Measurements from ENCODE around the gene ACTG1. TPM values are rescaled to one million over a fixed set of nuclear protein-coding genes. Genes with fewer than 3 reads are reported as not detected.

The ACTG1 gene
- total RNA-seq, 2 experiments from 2014 or later = 4,119 to 5,987 TPM

DNA sequence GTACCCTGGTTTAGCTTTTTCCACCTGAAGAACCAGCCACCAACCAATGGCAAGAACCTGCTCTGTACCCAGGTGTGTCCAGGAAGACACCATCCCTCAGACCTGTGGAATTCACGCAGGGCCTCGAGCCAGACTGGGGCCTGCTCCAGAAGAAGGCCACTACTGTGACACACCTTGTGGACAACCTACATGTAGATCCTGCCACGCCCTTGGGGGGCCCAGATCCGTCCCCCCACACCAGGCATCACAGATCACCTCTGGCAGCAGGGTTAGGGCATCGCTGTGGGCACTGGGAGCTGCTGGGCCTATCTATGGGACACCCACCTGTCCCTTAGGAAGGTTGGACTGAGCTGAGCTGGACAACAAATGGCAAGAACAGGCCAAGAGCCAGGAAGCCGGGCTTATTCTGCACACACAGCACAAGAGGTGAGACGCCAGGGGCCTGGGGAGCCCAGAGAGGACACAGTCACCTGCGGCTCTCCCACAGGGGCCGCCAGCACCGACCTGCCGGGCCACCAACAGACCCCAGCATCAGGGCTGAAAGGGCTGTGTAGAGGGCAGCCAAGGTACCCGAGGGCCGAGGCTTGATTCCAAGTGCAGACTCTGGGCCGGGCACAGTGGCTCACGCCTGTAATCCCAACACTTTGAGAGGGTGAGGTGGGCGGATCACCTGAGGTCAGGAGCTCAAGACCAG, 31.8 kb upstream of the ACTG1 start:
- POLR2A ChIA-PET = no interaction called here
- no peak overlapping the region for H3K27ac Mint-ChIP-seq
- DNase-seq (no peak), ATAC-seq (no peak)
- H3K4me1 Mint-ChIP-seq = peaks cover 3% of the 10 kb centered on the region
- no peak overlapping the region for H3K4me3 Mint-ChIP-seq
- H3K36me3 Mint-ChIP-seq (ENCODE audit: low read depth) = peaks cover 26% of the 10 kb centered on the region
- intact Hi-C loops (cut with DNase I, micrococcal nuclease) = no loop called here
- no peaks in the 10 kb centered on the region for H3K27me3 Mint-ChIP-seq
- no peaks in the 10 kb centered on the region for H3K9me3 Mint-ChIP-seq (ENCODE audit: low read depth)
- CTCF ChIA-PET = no interaction called here

DNA sequence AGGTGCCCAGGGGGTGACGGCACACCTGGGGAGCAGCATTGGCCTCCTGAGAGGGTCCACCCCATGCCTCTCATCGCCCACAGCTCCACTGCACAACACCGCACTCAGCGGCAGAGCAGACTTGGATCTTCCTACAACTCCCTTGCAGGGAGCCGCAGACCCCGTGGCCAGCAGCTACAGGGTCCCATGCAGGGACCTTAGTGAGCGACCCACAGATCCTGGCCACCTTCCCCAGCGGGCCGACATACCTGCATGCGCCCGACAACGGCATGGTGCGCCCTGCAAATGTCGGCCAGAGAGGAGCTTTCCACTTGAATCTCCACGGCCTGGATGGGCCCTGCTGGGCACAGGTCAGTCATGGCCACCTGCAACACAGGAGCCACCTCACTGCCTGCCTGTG, 31.2 kb upstream of the ACTG1 start:
- Mint-ChIP-seq H3K4me1 (no peaks in the 10 kb centered on the region), H3K27me3 (no peaks in the 10 kb centered on the region), H3K27ac (no peak overlapping the region), H3K9me3 (ENCODE audit: low read depth) (no peaks in the 10 kb centered on the region), H3K36me3 (ENCODE audit: low read depth) (peaks cover 21% of the 10 kb centered on the region), H3K4me3 (no peak overlapping the region)
- intact Hi-C loops (cut with DNase I, micrococcal nuclease) = no loop called here
- CTCF ChIA-PET = no interaction called here
- ATAC-seq (no peak), DNase-seq (no peak)
- POLR2A ChIA-PET = no interaction called here

GRCh38 chr17:81543339-81543675, 30.7 kb upstream of the ACTG1 start:
- H3K36me3 Mint-ChIP-seq (ENCODE audit: low read depth) = peaks cover 21% of the 10 kb centered on the region
- H3K9me3 Mint-ChIP-seq (ENCODE audit: low read depth) = no peaks in the 10 kb centered on the region
- no peaks in the 10 kb centered on the region for H3K4me1 Mint-ChIP-seq
- no peak overlapping the region for H3K4me3 Mint-ChIP-seq
- ATAC-seq (no peak), DNase-seq (no peak)
- H3K27ac Mint-ChIP-seq = no peak overlapping the region
- ChIA-PET CTCF (interaction anchor here (0.7 kb wide), 1 partner anchor 70 kb away, joined by 6 read pairs; no protein-coding TSS in a partner anchor), POLR2A (no interaction called here)
- no peaks in the 10 kb centered on the region for H3K27me3 Mint-ChIP-seq
- intact Hi-C loops (cut with DNase I, micrococcal nuclease) = no loop called here

DNA sequence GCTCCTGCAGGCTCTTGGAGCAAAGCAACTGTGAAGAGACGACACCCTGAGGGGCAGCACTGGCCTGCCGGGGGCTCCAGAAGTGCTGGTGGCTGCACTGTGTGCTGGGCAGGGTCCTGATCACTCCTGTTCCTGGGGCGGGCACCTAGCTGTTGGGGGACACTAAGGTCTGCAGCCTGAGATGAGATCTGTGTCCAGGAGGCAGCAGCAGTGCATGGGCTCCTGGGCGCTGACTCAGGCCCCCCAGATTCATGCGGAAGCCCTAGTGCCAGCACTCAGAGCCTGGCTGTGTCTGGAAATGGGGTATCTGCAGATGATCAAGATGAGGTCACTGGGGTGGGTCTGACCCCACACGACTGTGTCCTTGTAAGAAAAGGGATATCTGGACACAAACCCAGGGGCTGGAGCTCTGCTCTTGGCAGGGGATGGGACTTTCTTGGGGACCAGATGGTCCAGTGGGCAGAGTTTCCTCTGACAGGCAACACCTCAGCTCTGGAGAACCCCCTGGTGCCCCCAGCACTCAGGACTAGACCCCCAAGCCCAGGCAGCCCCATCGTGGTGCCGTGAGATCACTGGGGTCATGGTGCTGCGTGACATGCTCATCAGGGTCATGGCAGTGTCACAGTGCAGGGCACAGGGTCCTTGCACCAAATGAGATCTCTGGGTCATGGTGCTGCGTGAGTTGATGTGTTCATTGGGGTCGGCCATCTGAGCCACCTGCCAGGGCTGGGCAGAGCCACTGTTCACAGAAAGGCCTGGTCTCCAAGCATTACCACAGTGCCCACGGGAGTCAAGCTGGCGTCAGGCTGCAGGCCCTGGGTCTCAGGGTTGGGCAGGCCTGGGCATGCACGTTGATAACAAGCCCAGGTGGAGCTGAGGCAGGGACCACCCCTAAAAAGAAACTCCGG, 30.1 kb upstream of the ACTG1 start:
- Mint-ChIP-seq H3K9me3 (ENCODE audit: low read depth) (no peaks in the 10 kb centered on the region), H3K27ac (no peak overlapping the region), H3K4me3 (no peak overlapping the region), H3K4me1 (no peaks in the 10 kb centered on the region), H3K36me3 (ENCODE audit: low read depth) (peaks cover 24% of the 10 kb centered on the region), H3K27me3 (peaks cover 2% of the 10 kb centered on the region)
- POLR2A ChIA-PET = no interaction called here
- DNase-seq (no peak), ATAC-seq (no peak)
- CTCF ChIA-PET = interaction anchor here (0.7 kb wide), 1 partner anchor 71 kb away, joined by 6 read pairs; no protein-coding TSS in a partner anchor
- intact Hi-C loops (cut with DNase I, micrococcal nuclease) = no loop called here

DNA sequence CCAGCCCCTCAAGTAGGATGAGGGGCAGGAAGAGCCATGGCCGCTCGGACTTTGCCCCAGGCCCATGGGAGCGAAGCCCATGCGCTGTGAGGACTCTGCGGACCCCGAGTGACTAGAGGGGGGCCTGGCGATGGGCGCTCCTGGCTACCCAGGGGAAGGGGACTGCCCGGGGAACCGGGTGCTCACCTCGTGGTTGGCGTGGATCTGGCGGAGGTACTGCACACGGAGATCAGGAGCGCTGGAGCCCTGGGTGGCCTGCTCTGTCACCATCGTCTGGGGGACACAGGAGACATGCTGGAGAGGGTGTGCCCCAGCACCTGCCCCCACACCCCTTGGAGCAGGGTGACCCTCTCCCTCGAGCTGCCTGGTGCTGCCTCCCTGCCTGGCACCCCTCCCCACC, 28.5 kb upstream of the ACTG1 start:
- H3K27me3 Mint-ChIP-seq = peaks cover 3% of the 10 kb centered on the region
- no peak overlapping the region for H3K4me3 Mint-ChIP-seq
- H3K27ac Mint-ChIP-seq = no peak overlapping the region
- ATAC-seq (no peak), DNase-seq (no peak)
- H3K4me1 Mint-ChIP-seq = no peaks in the 10 kb centered on the region
- CTCF ChIA-PET = no interaction called here
- intact Hi-C loops (cut with DNase I, micrococcal nuclease) = no loop called here
- no peaks in the 10 kb centered on the region for H3K9me3 Mint-ChIP-seq (ENCODE audit: low read depth)
- POLR2A ChIA-PET = no interaction called here
- peaks cover 13% of the 10 kb centered on the region for H3K36me3 Mint-ChIP-seq (ENCODE audit: low read depth)

DNA sequence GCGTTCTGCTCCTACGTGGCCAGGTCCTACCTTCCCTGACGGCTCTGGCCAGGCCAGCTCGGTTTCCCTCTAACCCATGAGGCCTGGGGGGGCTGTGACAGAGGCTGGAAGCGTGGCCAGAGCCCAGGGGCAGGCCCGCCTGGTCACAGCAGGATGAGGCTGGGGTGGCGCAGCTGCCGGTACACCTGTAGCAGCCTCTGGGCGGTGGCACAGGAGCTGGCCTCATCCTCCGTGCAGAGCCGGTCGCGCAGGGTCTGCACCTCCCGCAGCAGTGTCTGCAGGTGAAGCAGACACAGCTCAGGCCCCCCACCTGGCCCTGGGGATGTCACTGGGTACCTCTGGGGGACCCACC, 28.1 kb upstream of the ACTG1 start:
- no peaks in the 10 kb centered on the region for H3K9me3 Mint-ChIP-seq (ENCODE audit: low read depth)
- H3K4me3 Mint-ChIP-seq = no peak overlapping the region
- no peak for DNase-seq
- CTCF ChIA-PET = interaction anchor here (1.0 kb wide), 1 partner anchor 22 kb away, joined by 3 read pairs; no protein-coding TSS in a partner anchor
- H3K36me3 Mint-ChIP-seq (ENCODE audit: low read depth) = peaks cover 11% of the 10 kb centered on the region
- no peaks in the 10 kb centered on the region for H3K4me1 Mint-ChIP-seq
- peaks cover 8% of the 10 kb centered on the region for H3K27me3 Mint-ChIP-seq
- ATAC-seq = no peak
- intact Hi-C loops (cut with DNase I, micrococcal nuclease) = no loop called here
- POLR2A ChIA-PET = no interaction called here
- no peak overlapping the region for H3K27ac Mint-ChIP-seq

DNA sequence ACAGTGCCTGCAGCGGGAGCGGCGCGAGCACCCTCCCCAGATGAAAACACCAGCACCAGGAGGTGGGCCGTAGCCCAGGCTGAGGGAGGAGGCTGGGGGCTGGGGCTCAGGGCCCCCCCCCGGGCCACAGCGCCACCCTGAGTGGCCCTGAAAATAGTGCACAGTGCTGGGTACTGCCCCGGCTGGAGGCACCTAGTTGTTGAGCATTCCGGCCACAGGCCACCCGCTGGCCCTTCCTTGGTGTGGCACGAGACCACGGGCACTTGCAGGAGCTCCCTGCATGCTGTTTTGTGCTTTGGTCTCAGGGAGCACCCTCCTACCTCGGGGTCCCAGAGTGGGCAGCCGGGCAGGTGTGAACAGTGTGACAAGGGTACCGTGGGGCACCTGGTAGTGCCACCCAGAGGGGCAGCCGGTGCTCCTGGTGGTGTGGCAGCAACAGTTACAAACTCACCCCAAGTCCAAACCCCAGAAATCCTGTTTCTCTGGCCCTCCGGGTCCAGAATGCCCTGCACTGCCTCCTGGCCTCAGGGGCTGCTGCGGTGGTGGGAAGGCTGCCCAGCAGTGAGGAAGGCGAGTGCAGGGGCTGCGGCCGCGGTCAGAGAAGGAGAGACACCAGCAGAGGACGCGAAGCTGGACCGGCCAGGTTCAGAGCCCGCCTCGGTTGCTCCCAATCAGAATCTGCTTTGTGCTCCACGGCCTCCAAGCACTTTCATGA, 27.5 kb upstream of the ACTG1 start:
- H3K36me3 Mint-ChIP-seq (ENCODE audit: low read depth) = peaks cover 11% of the 10 kb centered on the region
- H3K4me1 Mint-ChIP-seq = no peaks in the 10 kb centered on the region
- no peaks in the 10 kb centered on the region for H3K9me3 Mint-ChIP-seq (ENCODE audit: low read depth)
- DNase-seq (no peak), ATAC-seq (no peak)
- POLR2A ChIA-PET = no interaction called here
- peaks cover 8% of the 10 kb centered on the region for H3K27me3 Mint-ChIP-seq
- CTCF ChIA-PET = interaction anchor here (1.0 kb wide), 1 partner anchor 21 kb away, joined by 3 read pairs; no protein-coding TSS in a partner anchor
- no peak overlapping the region for H3K4me3 Mint-ChIP-seq
- no peak overlapping the region for H3K27ac Mint-ChIP-seq
- intact Hi-C loops (cut with DNase I, micrococcal nuclease) = no loop called here

DNA sequence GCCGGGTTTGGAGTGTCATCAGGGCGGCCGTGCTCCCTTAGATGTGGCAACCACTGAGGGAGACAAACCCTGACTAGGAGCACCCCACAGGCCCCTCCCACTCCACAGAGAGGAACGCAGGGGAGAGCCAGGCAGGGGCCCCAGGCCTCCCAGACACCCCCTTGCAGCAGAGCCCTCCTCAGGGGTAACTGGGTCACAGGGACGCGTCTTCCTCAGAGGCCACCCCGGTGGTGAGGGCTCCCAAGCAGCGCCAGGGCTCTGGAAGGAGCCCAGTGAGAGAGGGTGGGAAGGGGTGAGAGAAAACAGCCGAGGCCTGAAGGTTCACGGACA, 26.9 kb upstream of the ACTG1 start:
- intact Hi-C loops (cut with DNase I, micrococcal nuclease) = no loop called here
- no peaks in the 10 kb centered on the region for H3K4me1 Mint-ChIP-seq
- no peaks in the 10 kb centered on the region for H3K9me3 Mint-ChIP-seq (ENCODE audit: low read depth)
- no peak overlapping the region for H3K4me3 Mint-ChIP-seq
- ATAC-seq (no peak), DNase-seq (no peak)
- CTCF ChIA-PET = no interaction called here
- peaks cover 11% of the 10 kb centered on the region for H3K36me3 Mint-ChIP-seq (ENCODE audit: low read depth)
- peaks cover 11% of the 10 kb centered on the region for H3K27me3 Mint-ChIP-seq
- POLR2A ChIA-PET = no interaction called here
- no peak overlapping the region for H3K27ac Mint-ChIP-seq

GRCh38 chr17:81538651-81539570, 26.3 kb upstream of the ACTG1 start:
- Mint-ChIP-seq H3K27me3 (peaks cover 13% of the 10 kb centered on the region), H3K9me3 (ENCODE audit: low read depth) (no peaks in the 10 kb centered on the region)
- intact Hi-C loops (cut with DNase I, micrococcal nuclease) = no loop called here

GRCh38 chr17:81537856-81538555, 25.4 kb upstream of the ACTG1 start:
- ATAC-seq = no peak
- H3K4me1 Mint-ChIP-seq = no peaks in the 10 kb centered on the region
- intact Hi-C loops (cut with DNase I, micrococcal nuclease) = no loop called here
- no peak overlapping the region for H3K27ac Mint-ChIP-seq
- H3K36me3 Mint-ChIP-seq (ENCODE audit: low read depth) = peaks cover 11% of the 10 kb centered on the region
- H3K4me3 Mint-ChIP-seq = no peak overlapping the region
- H3K27me3 Mint-ChIP-seq = peaks cover 16% of the 10 kb centered on the region
- CTCF ChIA-PET = interaction anchor here (0.5 to 0.9 kb wide), 3 partner anchors 37 to 283 kb away, joined by 3 read pairs; no protein-coding TSS in a partner anchor
- H3K9me3 Mint-ChIP-seq (ENCODE audit: low read depth) = no peaks in the 10 kb centered on the region
- POLR2A ChIA-PET = no interaction called here
- DNase-seq = no peak

More at GRCh38 chr17:81538651-81539570, 26.3 kb upstream of the ACTG1 start:
- ChIA-PET POLR2A (no interaction called here), CTCF (interaction anchor here (0.5 to 0.9 kb wide), 2 partner anchors 36 to 54 kb away, joined by 3 read pairs; no protein-coding TSS in a partner anchor)
- no peak overlapping the region for H3K27ac Mint-ChIP-seq
- no peaks in the 10 kb centered on the region for H3K4me1 Mint-ChIP-seq
- DNase-seq (no peak), ATAC-seq (no peak)
- no peak overlapping the region for H3K4me3 Mint-ChIP-seq
- peaks cover 11% of the 10 kb centered on the region for H3K36me3 Mint-ChIP-seq (ENCODE audit: low read depth)

Measured in activated CD4-positive, alpha-beta T cell treated with anti-CD3 and anti-CD28 coated beads for 36 hours (primary cell).